GM12878 (cell line): ENCODE data around the gene FUT6. TPM values are rescaled to one million over a fixed set of nuclear protein-coding genes. Genes with fewer than 3 reads are reported as not detected.

Experiments used
- ATAC-seq: fragments of 200-7000 bp; cut with Tn5 transposase; 3 replicates; pipeline ENCODE4 v1.9.1; 2020; ENCODE audit warnings: mild to moderate bottlenecking, moderate library complexity
- BruUV-seq: library from RNA; stranded (reverse); fragments of 400-500 nt; replicated peaks from 2 replicates; lab custom pipeline; 2021; lab: Mats Ljungman, UMichigan
- CTCF ChIA-PET: fragments of 300-600 bp; sonication (Branson Sonifier 250); formaldehyde crosslinking; extraction: SDS; loops from one replicate; lab custom pipeline; 2021; ENCODE audit warnings: inconsistent platforms; lab: Yijun Ruan, JAX
- POLR2A ChIA-PET: fragments of 350-600 bp; formaldehyde crosslinking; extraction: SDS; loops from one replicate; lab custom pipeline; 2021; ENCODE audit warnings: inconsistent platforms; lab: Charles Lee
- RAD21 ChIA-PET: fragments of 300-600 bp; sonication (Branson Sonifier 250); formaldehyde crosslinking; loops from one replicate; lab custom pipeline; 2023; ENCODE audit warnings: antibody characterized with exemption; ENCODE audit not compliant: unreplicated experiment; lab: Charles Lee
- SMC1A ChIA-PET: fragments of 300-600 bp; sonication (Branson Sonifier 250); formaldehyde crosslinking; loops from one replicate; lab custom pipeline; 2023; ENCODE audit not compliant: unreplicated experiment, uncharacterized antibody; lab: Charles Lee
- DNase-seq: peaks from one replicate; pipeline ENCODE4 v3.0.0-alpha.2; 2011; ENCODE audit warnings: low read depth, low spot score
- FAIRE-seq: peaks from 3 replicates; lab custom pipeline; 2011; peaks lifted over from hg19 to GRCh38; lab: Jason Lieb, UNC
- H2AFZ ChIP-seq: 2 replicates; pipeline ENCODE4 v1.6.0; 2011; ENCODE audit warnings: low read depth, low read length, control low read depth; ENCODE audit not compliant: control insufficient read depth
- H3K27ac ChIP-seq: 2 replicates; pipeline ENCODE4 v1.5.1; 2011; ENCODE audit warnings: control low read depth; ENCODE audit not compliant: control insufficient read depth, insufficient read depth
- H3K27me3 ChIP-seq, 2 experiments: replicated peaks in 1 of 2; 2 replicates each; pipeline versions ENCODE4 v1.6.0 to v1.6.1; 2011; ENCODE audit warnings: low read length in 1 of 2; ENCODE audit not compliant: control insufficient read depth in 2 of 2, insufficient read depth in 2 of 2
- H3K36me3 ChIP-seq, 2 experiments: 2 replicates each; pipeline ENCODE4 v1.5.1; 2011; ENCODE audit warnings: low read length in 1 of 2; ENCODE audit not compliant: control insufficient read depth in 2 of 2, insufficient read depth in 2 of 2
- H3K4me1 ChIP-seq: 2 replicates; pipeline ENCODE4 v1.6.1; 2011; ENCODE audit warnings: mild to moderate bottlenecking, low read length, moderate library complexity, mixed read lengths; ENCODE audit not compliant: control insufficient read depth, insufficient read depth
- H3K4me2 ChIP-seq: 2 replicates; pipeline ENCODE4 v1.6.0; 2011; ENCODE audit warnings: control low read depth; ENCODE audit not compliant: control insufficient read depth, insufficient read depth
- H3K4me3 ChIP-seq: fragments of 200-600 bp; sonication (generic); 2 replicates; pipeline ENCODE4 v1.5.1; 2016
- H3K79me2 ChIP-seq: 2 replicates; pipeline ENCODE4 v1.6.0; 2011; ENCODE audit warnings: low read length; ENCODE audit not compliant: control insufficient read depth, insufficient read depth
- H3K9ac ChIP-seq: 2 replicates; pipeline ENCODE4 v1.8.0; 2011; ENCODE audit warnings: low read length, control low read depth, mixed read lengths; ENCODE audit not compliant: control insufficient read depth, insufficient read depth
- H3K9me3 ChIP-seq: replicated peaks from 3 replicates; pipeline ENCODE4 v1.5.1; 2011; ENCODE audit warnings: mild to moderate bottlenecking, low read length; ENCODE audit not compliant: control insufficient read depth, insufficient read depth
- H4K20me1 ChIP-seq: 2 replicates; pipeline ENCODE4 v1.6.0; 2011; ENCODE audit not compliant: control insufficient read depth, insufficient read depth
- ASH2L ChIP-seq: fragments of 300-600, 200-600 bp; sonication (generic); IDR thresholded peaks from 2 replicates; pipeline ENCODE4 v1.6.1; 2017; ENCODE audit warnings: low read depth, mild to moderate bottlenecking, borderline replicate concordance
- DPF2 ChIP-seq: fragments of 450-650 bp; IDR thresholded peaks from 2 replicates; pipeline ENCODE4 v1.6.1; 2017; ENCODE audit warnings: mild to moderate bottlenecking
- HSF1 ChIP-seq: fragments of 150-350 bp; IDR thresholded peaks from 2 replicates; pipeline ENCODE4 v1.6.1; 2014; ENCODE audit warnings: mild to moderate bottlenecking, low read depth, low read length
- IRF3 ChIP-seq: fragments of 450-650 bp; IDR thresholded peaks from 2 replicates; pipeline ENCODE4 v1.6.1; 2014; ENCODE audit warnings: mild to moderate bottlenecking
- KDM1A ChIP-seq: fragments of 200-600 bp; sonication (generic); IDR thresholded peaks from 2 replicates; pipeline ENCODE4 v1.6.1; 2016; ENCODE audit warnings: borderline replicate concordance
- MTA2 ChIP-seq: fragments of 450-650 bp; IDR thresholded peaks from 2 replicates; pipeline ENCODE4 v1.6.1; 2016; ENCODE audit warnings: low read depth, mild to moderate bottlenecking, moderate library complexity
- NBN ChIP-seq: fragments of 450-650 bp; IDR thresholded peaks from 2 replicates; pipeline ENCODE4 v1.6.1; 2016
- NFYB ChIP-seq: IDR thresholded peaks from 2 replicates; pipeline ENCODE4 v1.6.1; 2011; ENCODE audit warnings: low read depth, mild to moderate bottlenecking, low read length, improper control_type of control experiment, moderate library complexity; ENCODE audit not compliant: insufficient read depth
- RELA ChIP-seq: fragments of 450-650 bp; IDR thresholded peaks from 2 replicates; pipeline ENCODE4 v1.8.0; 2014; ENCODE audit warnings: borderline replicate concordance; ENCODE audit not compliant: partially characterized antibody
- SREBF2 ChIP-seq: IDR thresholded peaks from 2 replicates; pipeline ENCODE4 v1.6.1; 2012; ENCODE audit warnings: mild to moderate bottlenecking, low read length
- ZBTB40 ChIP-seq: fragments of 450-650 bp; IDR thresholded peaks from 2 replicates; pipeline ENCODE4 v1.6.1; 2016; ENCODE audit warnings: mild to moderate bottlenecking, moderate library complexity, borderline replicate concordance
- ZNF274 ChIP-seq: IDR thresholded peaks from one replicate; pipeline ENCODE4 v1.8.0; 2011; ENCODE audit not compliant: insufficient read length, insufficient read depth
- ZNF592 ChIP-seq: fragments of 450-650 bp; IDR thresholded peaks from 2 replicates; pipeline ENCODE4 v1.6.1; 2017; ENCODE audit warnings: mild to moderate bottlenecking, moderate library complexity
- WGBS: methylation state at CpG from one replicate; pipeline ENCODE4 v1.1.6; 2016; ENCODE audit warnings: low lambda C conversion rate; ENCODE audit not compliant: insufficient replicate concordance, insufficient coverage; ENCODE audit errors: missing lambda C conversion rate; 5-methylcytosine and 5-hydroxymethylcytosine counted together
- in situ Hi-C: fragments of 300-500 bp; cut with MboI; formaldehyde crosslinking; loops from 9 replicates; pipeline ENCODE4 v1.14.3; 2018; ENCODE audit warnings: mixed read lengths
- intact Hi-C: fragments of 100-400 bp; cut with micrococcal nuclease; formaldehyde crosslinking; loops from one replicate; pipeline ENCODE4 v1.14.2; 2022; ENCODE audit not compliant: unreplicated experiment
- polyA plus RNA-seq, 11 experiments: library from polyadenylated mRNA; depleted of rRNA in 4 of 11; unstranded in 6 of 11; stranded (reverse) in 5 of 11; fragments of >200 nt; fragmentation: Nextera tagmentation in 4 of 11; fragmentation: Illumina TruSeq in 1 of 11; extraction: Ambion mirVana in 4 of 11; extraction: Trizol in 1 of 11; gene quantifications; 1 replicate in 1 of 11; 2 replicates in 10 of 11; pipeline versions ENCODE4 v1.2.1 to v1.2.3, GENCODE V29; 2011 to 2016; ENCODE audit warnings: inconsistent platforms in 2 of 11, missing spikeins in 2 of 11, low read depth in 1 of 11
- total RNA-seq, 4 experiments: library from RNA; depleted of rRNA in 3 of 4; stranded (reverse); fragments of >200 nt in 3 of 4; fragmentation: Illumina TruSeq in 1 of 4; extraction: Trizol in 1 of 4; gene quantifications; 2 replicates each; pipeline versions ENCODE4 v1.2.1 to v1.2.3, GENCODE V29; 2013 to 2021

Gene FUT6
- total and polyA plus RNA-seq, 10 of the 15 experiments (the other 5 are each of a cell fraction or from before 2014, with no cell fraction given), result not detected

- no peak for TF ChIP-seq ZNF592
- no peak for TF ChIP-seq SREBF2
- TF ChIP-seq DPF2, result no peak
- TF ChIP-seq IRF3, result no peak
- no peak for TF ChIP-seq ASH2L
Measured at GRCh38 chr19:5793188-5793587, 46.3 kb downstream of the FUT6 start (continued).

- intact Hi-C loops (no loop called here), in situ Hi-C loops (no loop called here)
- WGBS, result 80% methylated on average over 12 of the region's 18 CpGs
- Histone ChIP-seq H3K9ac (no peak overlapping the region), H3K27ac (no peak overlapping the region), H3K36me3 (peaks cover 4 to 12% of the 10 kb centered on the region in 2 experiments; a peak in 3 of 4 replicates), H4K20me1 (no peaks in the 10 kb centered on the region), H2AFZ (no peak overlapping the region), H3K4me2 (no peak overlapping the region), H3K4me1 (peaks cover 3% of the 10 kb centered on the region; the same call in 1 of the 2 replicates), H3K27me3 (no peaks in the 10 kb centered on the region), H3K9me3 (no peaks in the 10 kb centered on the region), H3K79me2 (peaks cover 5% of the 10 kb centered on the region), H3K4me3 (no peak overlapping the region)
- ChIA-PET SMC1A (no interaction called here), CTCF (interaction anchor here (2.1 to 3.6 kb wide), 2 partner anchors 12 to 18 kb away, joined by 7 to 25 read pairs; partner anchors contain the start of gene NRTN), POLR2A (interaction anchor here (0.6 kb wide), 1 partner anchor 8 kb away, joined by 4 read pairs; no protein-coding TSS in a partner anchor), RAD21 (no interaction called here)
- BruUV-seq, result no TSS peak
- no peak for ATAC-seq
- no peak for DNase-seq
- TF ChIP-seq KDM1A (no peak), ZBTB40 (no peak), NFYB (no peak), MTA2 (no peak), RELA (no peak), HSF1 (no peak), ZNF274 (no peak), NBN (no peak)
- no peak for FAIRE-seq
Measured at GRCh38 chr19:5792224-5792623, 47.3 kb downstream of the FUT6 start.
